Fibroblast of lung (primary cell): ENCODE measurements around the gene RANBP10. TPM values are rescaled to one million over a fixed set of nuclear protein-coding genes. Genes with fewer than 3 reads are reported as not detected.

ENCODE experiments used
- DNase-seq, 2 donors: peaks; one replicate each; pipeline versions ENCODE4 v3.0.0 to v3.0.0-alpha.2; 2010; ENCODE audit warnings: low read depth in 2 of 2
- H2AFZ ChIP-seq: 2 replicates; pipeline ENCODE4 v1.5.1; 2012; ENCODE audit warnings: low read length, control low read depth, inconsistent platforms
- H3K27ac ChIP-seq: 2 replicates; pipeline ENCODE4 v1.5.1; 2011; ENCODE audit warnings: low read length, control low read depth; ENCODE audit not compliant: insufficient read depth
- H3K27me3 ChIP-seq: 2 replicates; pipeline ENCODE4 v1.5.1; 2011; ENCODE audit warnings: mild to moderate bottlenecking, low read length; ENCODE audit not compliant: control insufficient read depth, insufficient read depth
- H3K36me3 ChIP-seq: 2 replicates; pipeline ENCODE4 v1.5.1; 2011; ENCODE audit warnings: low read length; ENCODE audit not compliant: control insufficient read depth, insufficient read depth
- H3K4me1 ChIP-seq: 2 replicates; pipeline ENCODE4 v1.5.1; 2011; ENCODE audit warnings: low read length; ENCODE audit not compliant: control insufficient read depth, insufficient read depth; ENCODE audit errors: extremely low read depth
- H3K4me2 ChIP-seq: 2 replicates; pipeline ENCODE4 v1.5.1; 2011; ENCODE audit warnings: low read length, control low read depth; ENCODE audit not compliant: insufficient read depth; ENCODE audit errors: extremely low read depth
- H3K4me3 ChIP-seq, 4 experiments: fragments of 200-600 bp in 1 of 4; sonication (generic) in 1 of 4; replicated peaks in 1 of 4; 2 replicates each; pipeline ENCODE4 v1.5.1; 2011 to 2016; ENCODE audit warnings: low read length in 4 of 4, low read depth in 3 of 4, mild to moderate bottlenecking in 3 of 4, control low read depth in 2 of 4, inconsistent platforms in 1 of 4, mixed read lengths in 1 of 4; ENCODE audit not compliant: insufficient read depth in 1 of 4; ENCODE audit errors: control extremely low read depth in 1 of 4
- H3K79me2 ChIP-seq: 2 replicates; pipeline ENCODE4 v1.5.1; 2012; ENCODE audit warnings: mild to moderate bottlenecking, low read length, inconsistent platforms; ENCODE audit not compliant: control insufficient read depth, insufficient read depth
- H3K9ac ChIP-seq: 2 replicates; pipeline ENCODE4 v1.5.1; 2011; ENCODE audit warnings: mild to moderate bottlenecking, low read length, control low read depth; ENCODE audit not compliant: insufficient read depth
- H3K9me3 ChIP-seq: 2 replicates; pipeline ENCODE4 v1.5.1; 2012; ENCODE audit warnings: low read depth, low read length; ENCODE audit not compliant: control insufficient read depth, insufficient read depth
- H4K20me1 ChIP-seq: 2 replicates; pipeline ENCODE4 v1.5.1; 2011; ENCODE audit warnings: low read length; ENCODE audit not compliant: control insufficient read depth, insufficient read depth; ENCODE audit errors: extremely low read depth
- EZH2 ChIP-seq: IDR thresholded peaks from 2 replicates; pipeline ENCODE4 v1.5.1; 2012; ENCODE audit warnings: low read length, control low read depth, mild to moderate bottlenecking; ENCODE audit errors: missing control alignments
- polyA plus RNA-seq, 2 donors: library from polyadenylated mRNA; depleted of rRNA in 1 of 2; stranded (reverse) in 1 of 2; unstranded in 1 of 2; fragments of >200 nt; gene quantifications; 2 replicates each; pipeline ENCODE4 v1.2.1, GENCODE V29; 2011 to 2012; ENCODE audit warnings: missing spikeins in 1 of 2
- total RNA-seq: library from RNA; depleted of rRNA; stranded (reverse); fragments of >200 nt; gene quantifications from 2 replicates; pipeline ENCODE4 v1.2.1, GENCODE V29; 2014
- TF ChIP-seq, protein P1 (sequence below), 2 donors: IDR thresholded peaks in 1 of 2; conservative IDR thresholded peaks in 1 of 2; 1 replicate in 1 of 2; 2 replicates in 1 of 2; pipeline ENCODE4 v1.5.1; 2011 to 2012; ENCODE audit warnings: low read length in 2 of 2, control low read depth in 1 of 2, inconsistent platforms in 1 of 2, low read depth in 1 of 2, mild to moderate bottlenecking in 1 of 2

The RANBP10 gene
- total and polyA plus RNA-seq, 2 donors (not counting 1 experiment from before 2014, with no cell fraction given): 4.6 to 7.1 TPM

DNA sequence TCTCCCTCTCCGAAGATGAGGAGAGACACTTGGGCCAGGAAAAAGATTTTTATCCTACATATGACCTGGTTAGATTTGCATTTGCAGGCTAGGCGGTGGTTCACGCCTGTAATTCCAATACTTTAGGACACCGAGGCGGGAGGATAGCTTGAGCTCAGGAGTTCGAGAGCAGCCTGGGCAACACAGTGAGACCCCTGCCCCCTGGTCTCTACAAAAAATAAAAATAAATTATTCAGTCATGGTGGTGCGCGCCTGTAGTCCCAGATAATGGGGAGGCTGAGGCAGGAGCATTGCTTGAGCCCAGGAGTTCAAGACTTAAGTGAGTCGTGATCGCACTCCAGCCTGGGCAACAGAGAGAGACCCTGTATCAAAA is 27.9 kb upstream of the RANBP10 start:
- Histone ChIP-seq H3K27ac (no peak overlapping the region), H3K79me2 (peaks cover 17% of the 10 kb centered on the region), H3K4me2 (peak overlapping the region; percentile 98), H3K4me3 (peak overlapping the region; percentile 83 to 93 (median 88)), H2AFZ (peak overlapping the region; percentile 94), H3K9ac (no peak overlapping the region), H4K20me1 (no peaks in the 10 kb centered on the region), H3K27me3 (no peaks in the 10 kb centered on the region), H3K36me3 (peaks cover 23% of the 10 kb centered on the region), H3K4me1 (peaks cover 3% of the 10 kb centered on the region), H3K9me3 (no peaks in the 10 kb centered on the region)
- DNase-seq: no peak
- no peak for TF ChIP-seq EZH2
- TF ChIP-seq, protein P1, sequence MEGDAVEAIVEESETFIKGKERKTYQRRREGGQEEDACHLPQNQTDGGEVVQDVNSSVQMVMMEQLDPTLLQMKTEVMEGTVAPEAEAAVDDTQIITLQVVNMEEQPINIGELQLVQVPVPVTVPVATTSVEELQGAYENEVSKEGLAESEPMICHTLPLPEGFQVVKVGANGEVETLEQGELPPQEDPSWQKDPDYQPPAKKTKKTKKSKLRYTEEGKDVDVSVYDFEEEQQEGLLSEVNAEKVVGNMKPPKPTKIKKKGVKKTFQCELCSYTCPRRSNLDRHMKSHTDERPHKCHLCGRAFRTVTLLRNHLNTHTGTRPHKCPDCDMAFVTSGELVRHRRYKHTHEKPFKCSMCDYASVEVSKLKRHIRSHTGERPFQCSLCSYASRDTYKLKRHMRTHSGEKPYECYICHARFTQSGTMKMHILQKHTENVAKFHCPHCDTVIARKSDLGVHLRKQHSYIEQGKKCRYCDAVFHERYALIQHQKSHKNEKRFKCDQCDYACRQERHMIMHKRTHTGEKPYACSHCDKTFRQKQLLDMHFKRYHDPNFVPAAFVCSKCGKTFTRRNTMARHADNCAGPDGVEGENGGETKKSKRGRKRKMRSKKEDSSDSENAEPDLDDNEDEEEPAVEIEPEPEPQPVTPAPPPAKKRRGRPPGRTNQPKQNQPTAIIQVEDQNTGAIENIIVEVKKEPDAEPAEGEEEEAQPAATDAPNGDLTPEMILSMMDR (conservative IDR thresholded peaks at IDR 0.05 in 1 of 2, IDR thresholded peaks at IDR 0.05 in 1 of 2; ENCODE audit: low read depth in 1 of 2, low read length in 2 of 2): no peak

DNA sequence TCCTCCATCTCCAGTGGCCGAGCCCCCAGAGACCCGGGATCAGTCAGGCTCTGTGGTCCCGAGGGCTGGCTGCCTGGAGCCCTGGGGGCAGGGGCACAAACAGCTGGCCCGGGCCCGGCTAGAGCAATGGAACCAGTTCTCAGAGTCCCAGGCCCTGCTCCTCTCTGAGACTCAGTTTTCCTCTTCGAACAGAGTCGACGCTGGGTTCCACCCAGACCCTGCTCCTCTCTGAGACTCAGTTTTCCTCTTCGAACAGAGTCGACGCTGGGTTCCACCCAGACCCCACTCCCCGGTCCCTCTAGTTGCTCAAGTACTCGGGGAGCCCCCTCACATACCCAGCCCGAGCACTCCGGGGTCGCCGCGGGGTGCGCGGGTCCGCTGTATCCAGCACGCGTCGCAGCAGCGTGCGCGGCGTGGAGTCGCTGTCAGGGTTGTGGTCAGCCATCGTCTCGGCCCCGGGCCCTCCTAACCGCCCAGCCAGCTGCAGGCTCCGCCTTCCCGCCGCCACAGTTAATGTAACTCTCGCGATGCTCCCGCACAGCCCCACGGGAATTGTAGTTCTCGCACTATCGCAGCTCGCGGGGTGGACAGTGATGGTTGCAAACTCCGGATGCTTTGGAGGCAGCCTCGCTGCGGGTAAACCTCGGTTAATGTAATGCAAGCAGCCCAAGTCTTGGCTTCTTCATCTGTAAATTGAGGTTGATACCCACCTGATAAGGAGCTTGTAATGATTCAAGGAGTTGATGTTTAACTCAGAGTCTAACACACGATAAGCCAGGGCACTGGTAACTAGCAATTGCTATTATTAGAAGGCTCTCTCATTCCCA is 27.3 kb upstream of the RANBP10 start:
- H3K27ac ChIP-seq: peak overlapping the region; percentile 91
- TF ChIP-seq EZH2: no peak
- peaks cover 29% of the 10 kb centered on the region for H3K36me3 ChIP-seq
- H3K4me2 ChIP-seq: peak overlapping the region; percentile 98
- H3K9me3 ChIP-seq: no peaks in the 10 kb centered on the region
- peak overlapping the region; percentile 91 for H3K9ac ChIP-seq
- DNase-seq: peak; percentile 78 to 87
- H3K79me2 ChIP-seq: peaks cover 17% of the 10 kb centered on the region
- peaks cover 3% of the 10 kb centered on the region for H3K4me1 ChIP-seq
- peak overlapping the region; percentile 83 to 93 (median 88) for H3K4me3 ChIP-seq
- no peaks in the 10 kb centered on the region for H3K27me3 ChIP-seq
- H4K20me1 ChIP-seq: no peaks in the 10 kb centered on the region
- H2AFZ ChIP-seq: peak overlapping the region; percentile 94

DNA sequence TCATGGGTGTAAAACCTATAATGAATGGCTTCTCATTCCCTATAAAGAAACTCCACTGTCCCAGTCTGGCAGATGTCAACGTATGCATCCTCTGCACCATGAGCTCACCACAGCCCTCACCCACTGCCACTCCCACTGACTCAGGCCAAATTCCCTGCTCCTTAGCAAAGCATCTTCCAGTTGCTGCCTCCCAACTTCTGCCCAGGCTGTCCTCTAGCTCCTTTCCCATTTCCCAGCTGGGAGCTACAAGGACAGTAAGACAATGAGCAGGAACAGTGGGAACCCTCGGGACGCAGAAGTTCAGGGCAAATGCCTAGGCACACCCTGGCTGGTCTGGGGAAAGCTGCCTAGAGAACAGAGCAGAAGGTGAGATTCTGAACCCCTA is 26.7 kb upstream of the RANBP10 start:
- Histone ChIP-seq H3K4me3 (peak overlapping the region; percentile 83 to 93 (median 88)), H2AFZ (peak overlapping the region; percentile 31), H4K20me1 (no peaks in the 10 kb centered on the region), H3K27ac (peak overlapping the region; percentile 91), H3K4me1 (peaks cover 3% of the 10 kb centered on the region), H3K4me2 (peak overlapping the region; percentile 98), H3K9me3 (no peaks in the 10 kb centered on the region), H3K27me3 (no peaks in the 10 kb centered on the region), H3K79me2 (peaks cover 17% of the 10 kb centered on the region), H3K36me3 (peaks cover 32% of the 10 kb centered on the region), H3K9ac (peak overlapping the region; percentile 91)
- TF ChIP-seq, protein P1 (conservative IDR thresholded peaks at IDR 0.05 in 1 of 2, IDR thresholded peaks at IDR 0.05 in 1 of 2; ENCODE audit: low read depth in 1 of 2, low read length in 2 of 2): no peak
- TF ChIP-seq EZH2: no peak
- DNase-seq: peak; percentile 43 to 77
